NCI-H510A treated with DMSO at 0.1 percent for 48 hours (cell line): ENCODE measurements around the gene ARGLU1.

ENCODE experiments used
- DNase-seq: peaks from one replicate; lab custom pipeline; 2025; lab: John Stamatoyannopoulos, UW

Gene ARGLU1

DNA sequence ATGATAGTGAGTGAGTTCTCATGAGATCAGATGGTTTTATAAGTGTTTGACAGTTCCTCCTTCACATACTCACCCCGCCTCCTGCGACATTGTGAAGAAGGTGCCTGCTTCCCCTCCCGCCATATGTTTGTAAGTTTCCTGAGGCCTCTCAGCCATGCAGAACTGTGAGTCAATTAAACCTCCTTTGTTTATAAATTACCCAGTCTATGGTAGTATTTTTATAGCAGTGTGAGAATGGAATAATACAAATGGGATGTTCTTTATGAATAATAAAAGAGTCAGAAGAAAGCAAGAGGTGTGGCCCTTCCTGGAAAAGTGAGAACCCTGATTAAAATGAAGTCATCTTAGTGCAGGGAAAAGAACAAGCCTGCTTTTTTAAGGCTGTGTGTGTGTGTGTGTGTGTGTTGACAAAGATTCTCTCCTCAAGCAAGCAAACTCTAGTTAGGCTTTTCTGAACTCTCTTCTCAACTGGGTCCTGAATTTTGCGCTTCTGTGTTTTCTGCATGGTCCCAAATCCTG, 18.8 kb upstream of the ARGLU1 start:
- no peak for DNase-seq

- no peak for DNase-seq
Observed at GRCh38 chr13:106581225-106581624, 13.3 kb upstream of the ARGLU1 start.

DNA sequence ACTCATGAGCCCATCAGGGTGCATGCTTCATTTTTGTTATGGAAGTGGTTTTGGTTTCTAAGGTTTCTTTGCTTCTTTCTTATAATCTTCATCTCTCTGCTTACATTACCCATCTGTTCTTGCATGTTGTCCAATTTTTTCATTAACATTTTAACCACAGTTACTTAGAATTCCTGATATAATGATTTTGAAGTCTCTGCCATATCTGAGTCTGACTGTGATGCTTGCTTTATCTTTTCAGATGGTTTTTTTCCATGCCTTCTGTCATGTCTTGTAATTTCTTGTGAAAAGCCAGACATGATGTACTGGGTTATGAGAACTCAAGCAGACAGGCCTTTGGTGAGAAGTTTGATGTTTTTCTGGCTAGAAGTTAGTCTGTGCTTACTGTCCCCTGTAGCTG, 8.0 kb upstream of the ARGLU1 start:
- DNase-seq: no peak

- no peak for DNase-seq
Observed at GRCh38 chr13:106573868-106574267, 5.9 kb upstream of the ARGLU1 start.

DNA sequence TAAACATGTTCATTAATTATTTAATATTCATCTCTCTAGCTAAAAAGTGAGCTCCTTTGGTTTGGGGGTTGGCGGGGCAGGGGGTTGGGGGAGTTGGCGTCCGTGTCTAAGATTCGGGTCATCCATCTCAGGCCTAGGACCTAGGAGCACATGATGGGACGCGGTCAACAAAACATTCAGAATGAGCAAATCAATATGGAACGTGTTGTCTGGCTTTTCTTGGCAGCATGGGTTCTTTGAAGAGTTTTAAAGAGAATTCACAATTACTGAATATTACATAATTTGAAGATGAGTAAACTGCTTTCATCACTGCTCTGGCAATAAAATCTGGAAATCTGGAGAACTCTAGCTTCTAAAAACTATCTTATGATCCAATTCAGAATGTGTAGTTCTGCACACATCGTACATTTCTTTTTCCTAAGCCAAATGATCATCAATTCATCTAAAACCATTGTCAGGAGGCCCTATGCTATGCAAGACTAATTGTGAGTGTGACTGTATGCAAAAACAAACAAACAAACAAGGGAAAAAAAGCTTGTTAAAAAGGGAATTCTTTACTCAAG, 5.4 kb upstream of the ARGLU1 start:
- DNase-seq: no peak

GRCh38 chr13:106570299-106570852, 2.4 kb upstream of the ARGLU1 start:
- DNase-seq: no peak

DNA sequence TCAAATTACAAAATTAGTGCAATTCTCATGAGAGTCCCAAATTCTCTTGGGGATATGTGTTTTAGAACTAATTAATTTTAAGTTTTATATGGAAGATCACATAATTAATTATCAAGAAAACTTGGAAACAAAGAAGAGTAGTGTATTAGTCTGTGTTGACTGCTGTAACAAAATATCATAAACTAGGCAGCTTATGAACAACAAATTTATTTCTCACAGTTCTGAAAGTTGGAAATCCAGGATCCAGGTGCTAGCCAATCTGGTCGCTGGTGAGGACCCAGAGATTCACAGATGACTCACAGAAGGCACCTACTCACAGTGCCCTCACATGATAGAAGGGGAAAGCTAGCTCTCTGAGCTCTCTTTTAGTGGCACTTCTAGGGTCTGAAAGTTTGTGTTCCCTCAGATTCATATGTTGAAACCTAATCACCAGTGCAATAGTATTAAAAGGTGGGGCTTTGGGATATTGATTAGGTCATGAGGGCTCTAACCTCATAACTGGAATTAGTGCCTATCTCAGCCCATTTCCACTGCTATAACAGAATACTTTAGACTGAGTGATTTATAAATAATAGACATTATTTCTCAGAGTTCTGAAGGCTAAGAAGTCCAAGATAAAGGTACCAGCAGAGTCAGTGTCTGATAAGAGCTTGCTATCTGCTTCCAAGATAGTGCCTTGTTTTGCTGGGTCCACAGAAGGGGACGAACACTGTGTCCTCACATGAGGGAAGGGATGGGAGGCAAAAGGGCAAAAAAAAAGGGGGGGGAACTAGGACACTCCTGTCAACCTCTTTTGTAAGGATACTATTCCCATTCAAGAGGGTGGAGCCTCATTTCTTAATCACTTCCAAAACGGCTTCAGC, 1.5 kb upstream of the ARGLU1 start:
- DNase-seq: no peak

GRCh38 chr13:106568299-106569003, 514 bp upstream of the ARGLU1 start:
- DNase-seq: no peak

DNA sequence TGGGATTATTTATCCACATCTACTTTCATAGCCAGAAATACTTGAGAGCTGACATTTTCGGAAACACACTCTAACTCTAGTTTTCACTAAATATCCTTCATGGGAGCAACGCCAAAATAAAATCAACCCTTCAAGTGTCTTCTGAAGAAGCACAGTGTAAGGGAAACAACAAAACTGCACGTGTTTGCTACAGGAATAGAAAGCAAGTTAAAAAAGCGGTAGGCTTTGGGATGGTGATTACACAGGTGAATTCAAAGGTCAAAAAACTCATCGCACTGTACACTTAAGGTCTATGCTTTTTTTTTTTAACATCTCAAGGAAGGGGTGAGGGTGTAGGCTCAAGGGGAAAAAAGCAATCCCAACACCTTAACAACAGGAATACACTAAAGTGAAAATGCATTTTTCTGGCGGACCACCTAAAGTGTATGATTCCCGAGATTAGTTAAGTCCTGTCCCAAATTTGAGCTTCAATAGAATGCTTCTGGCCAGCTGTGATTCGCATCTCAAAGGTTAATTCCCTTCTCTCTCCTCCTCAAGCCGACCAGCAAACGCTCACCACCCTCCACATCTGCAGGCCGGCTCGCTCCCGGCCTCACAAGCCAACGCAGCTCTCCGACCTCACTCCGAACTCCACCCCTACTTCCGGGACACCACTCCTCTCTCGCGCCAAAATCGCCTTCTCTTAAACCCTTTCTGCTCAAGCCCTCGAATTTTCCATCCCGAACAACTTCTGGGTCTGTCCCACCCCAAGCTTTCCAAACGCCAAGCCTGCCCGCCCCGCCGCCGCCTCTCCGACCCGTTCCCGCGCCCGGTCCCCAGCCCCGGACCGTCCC, 1.1 kb downstream of the ARGLU1 start:
- DNase-seq: peak; percentile 33

DNA sequence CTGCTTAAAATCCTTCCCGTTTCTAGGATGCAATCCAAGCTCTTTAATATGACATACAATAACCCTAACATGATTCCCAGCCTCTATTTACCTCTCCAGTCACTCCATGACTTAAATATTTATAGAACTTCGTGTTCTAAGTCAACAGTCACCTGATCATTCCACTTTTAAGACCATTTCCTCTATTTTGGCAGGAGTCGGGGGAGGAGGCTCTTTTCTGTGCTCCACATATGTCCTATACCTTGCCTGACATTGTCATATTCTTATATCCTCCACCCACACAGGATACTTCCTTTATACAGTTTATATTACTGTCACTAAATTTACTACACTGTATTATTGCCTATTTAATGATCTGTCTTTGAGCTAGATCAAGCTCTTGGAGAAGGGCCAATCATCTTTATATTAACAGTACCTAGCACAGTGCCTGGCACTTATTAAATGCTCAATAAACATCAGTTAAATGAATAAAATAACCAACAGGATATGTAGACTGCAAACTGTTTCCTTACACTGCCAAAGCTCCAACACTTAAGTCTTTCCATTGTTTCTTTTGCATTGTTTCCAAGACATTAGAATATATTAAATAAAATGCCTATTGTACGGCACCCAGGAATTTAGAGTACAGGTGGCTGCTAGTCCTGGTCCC, 2.7 kb downstream of the ARGLU1 start:
- DNase-seq: no peak

- DNase-seq: no peak
Observed at GRCh38 chr13:106562301-106562700, 5.6 kb downstream of the ARGLU1 start.

DNA sequence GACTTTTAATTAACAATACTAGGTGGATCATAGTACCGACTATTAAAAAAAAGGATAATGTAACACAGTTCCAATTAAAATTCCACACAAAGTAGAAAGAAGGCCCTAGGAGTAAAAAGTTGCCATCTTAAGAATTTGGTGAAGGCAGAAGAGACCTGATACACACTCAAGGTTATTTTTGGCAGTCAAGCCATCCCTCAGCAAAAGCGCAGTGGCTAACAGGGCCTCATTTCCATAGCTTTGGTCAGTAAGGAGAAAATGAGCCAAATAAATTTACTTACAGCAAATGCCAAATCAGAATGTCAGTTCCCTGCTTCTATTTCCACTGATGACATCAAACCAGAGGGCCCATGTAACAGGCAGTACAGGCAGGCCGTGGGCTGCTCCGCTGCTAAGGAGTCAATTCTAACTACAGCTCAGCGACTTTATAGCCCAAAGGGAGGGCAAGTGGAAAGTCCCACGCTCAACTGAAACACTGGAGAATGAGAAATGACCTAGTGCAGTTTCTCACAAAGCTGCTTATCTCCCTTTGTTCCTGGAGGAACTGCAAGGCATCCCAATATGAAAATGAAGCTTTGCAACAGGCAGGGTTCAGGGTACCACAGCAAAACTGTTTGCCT, 6.3 kb downstream of the ARGLU1 start:
- DNase-seq: no peak

DNA sequence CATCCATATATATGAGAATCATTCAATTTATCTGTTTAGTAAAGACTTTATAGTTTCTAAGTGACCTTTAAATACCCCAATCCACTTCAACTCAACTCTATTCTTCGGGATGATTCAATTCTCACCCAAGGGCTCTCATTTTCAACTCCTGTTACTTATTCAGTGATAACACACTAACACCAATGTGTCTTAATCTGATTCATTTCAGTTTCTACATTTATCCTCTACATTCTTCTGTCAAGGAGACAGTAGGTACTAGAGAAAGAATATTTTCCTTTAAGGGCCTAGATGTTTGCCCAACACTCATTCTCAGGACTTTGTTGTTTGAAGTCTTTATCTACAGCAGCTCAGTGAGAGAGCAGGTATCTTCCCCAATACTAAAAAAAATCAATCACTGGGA, 7.1 kb downstream of the ARGLU1 start:
- no peak for DNase-seq

DNA sequence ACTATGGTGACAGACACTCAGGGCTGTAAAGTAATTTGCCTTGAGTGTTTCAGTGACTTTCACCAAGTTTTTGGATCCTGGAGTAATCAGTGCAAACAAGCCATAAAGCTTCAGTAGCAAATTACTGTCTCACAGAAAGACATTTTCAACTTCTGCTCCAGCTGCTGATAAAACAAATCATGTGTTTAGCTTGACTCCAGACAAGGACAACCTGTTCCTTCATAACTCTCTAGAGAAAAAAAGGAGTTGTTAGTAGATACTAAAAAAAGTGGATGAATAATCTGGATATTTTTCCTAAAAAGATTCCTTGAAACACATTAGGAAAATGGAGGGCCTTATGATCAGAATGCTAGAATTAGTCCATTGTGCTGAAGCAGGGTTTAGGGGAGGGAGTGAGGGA, 9.4 kb downstream of the ARGLU1 start:
- no peak for DNase-seq

- DNase-seq: no peak
Observed at GRCh38 chr13:106555631-106556328, 12.2 kb downstream of the ARGLU1 start.

- no peak for DNase-seq
Observed at GRCh38 chr13:106551751-106552150, 16.2 kb downstream of the ARGLU1 start.

DNA sequence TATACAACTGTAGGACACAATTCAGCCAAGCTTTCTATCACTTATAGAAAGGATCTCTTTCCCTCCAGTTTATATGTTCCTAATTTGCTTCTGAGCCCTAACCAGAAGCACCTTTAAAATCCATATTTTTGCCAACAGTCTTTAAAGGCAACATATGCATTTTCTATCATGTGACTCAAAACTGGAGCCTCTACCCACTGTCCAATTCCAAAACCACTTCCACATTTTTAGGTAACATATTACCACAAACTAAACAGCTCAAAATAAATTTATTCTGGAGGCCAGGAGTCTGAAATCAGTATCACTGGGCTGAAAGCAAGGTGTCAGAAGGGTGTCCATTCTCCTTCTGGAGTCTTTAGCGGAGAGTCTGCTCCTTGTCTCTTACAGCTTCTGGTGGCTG, 16.6 kb downstream of the ARGLU1 start:
- no peak for DNase-seq

- no peak for DNase-seq
Observed at GRCh38 chr13:106550570-106551135, 17.3 kb downstream of the ARGLU1 start.

DNA sequence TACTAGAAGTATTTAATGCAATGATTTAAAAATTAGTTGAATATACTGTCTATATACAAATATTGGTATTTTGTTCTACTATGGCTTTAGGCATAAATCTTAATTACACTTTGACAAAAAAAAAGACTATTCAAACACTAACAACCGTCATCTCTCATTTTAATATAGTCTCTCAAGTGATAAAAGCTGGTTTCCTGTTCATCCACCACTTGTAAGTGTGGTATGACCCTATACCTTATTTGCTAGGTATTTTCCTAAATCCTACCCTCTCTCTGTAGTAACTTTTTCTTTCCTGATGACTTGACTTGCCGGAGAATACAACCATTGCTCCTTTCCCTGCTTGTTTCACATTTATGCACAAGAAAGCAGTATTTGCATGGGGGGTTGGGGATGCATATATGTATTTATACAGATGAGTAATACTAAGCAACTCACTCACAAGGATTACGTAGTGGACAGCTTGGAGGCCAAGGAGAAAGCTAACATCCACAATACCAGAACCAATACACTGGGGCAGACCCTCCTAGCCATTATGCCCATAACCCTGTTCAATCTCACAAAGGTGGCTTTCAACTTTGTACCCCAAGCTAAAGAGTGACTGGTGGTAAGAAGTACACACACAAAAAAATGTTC, 19.8 kb downstream of the ARGLU1 start:
- no peak for DNase-seq
